T-helper 1 cell treated with Interleukin-12 subunit alpha and Interleukin-12 subunit beta and Interleukin-4 antibody, amounts not matched to agents 30 μg/mL and 1 μg/mL, for 36 hours (primary cell): ENCODE measurements around the gene HEXB.
"Not testable (repeated sequence)": the region's sequence is repeated elsewhere in the genome, so short reads cannot be mapped to it uniquely, and the experiment has no call there.

Experiments
- H3K27ac Mint-ChIP-seq: one replicate; pipeline ENCODE4 v1.8.0; 2021; ENCODE audit warnings: mild to moderate bottlenecking, mixed read lengths
- H3K27me3 Mint-ChIP-seq: one replicate; pipeline ENCODE4 v1.8.0; 2021; ENCODE audit warnings: low read depth, mixed read lengths
- H3K36me3 Mint-ChIP-seq: one replicate; pipeline ENCODE4 v1.8.0; 2021; ENCODE audit warnings: low read depth, mixed read lengths
- H3K4me1 Mint-ChIP-seq: one replicate; pipeline ENCODE4 v1.8.0; 2021; ENCODE audit warnings: low read depth, mixed read lengths
- H3K4me3 Mint-ChIP-seq: one replicate; pipeline ENCODE4 v1.8.0; 2021; ENCODE audit warnings: mild to moderate bottlenecking, moderate library complexity, mixed read lengths
- H3K9me3 Mint-ChIP-seq: one replicate; pipeline ENCODE4 v1.8.0; 2021; ENCODE audit warnings: mixed read lengths

The HEXB gene

DNA sequence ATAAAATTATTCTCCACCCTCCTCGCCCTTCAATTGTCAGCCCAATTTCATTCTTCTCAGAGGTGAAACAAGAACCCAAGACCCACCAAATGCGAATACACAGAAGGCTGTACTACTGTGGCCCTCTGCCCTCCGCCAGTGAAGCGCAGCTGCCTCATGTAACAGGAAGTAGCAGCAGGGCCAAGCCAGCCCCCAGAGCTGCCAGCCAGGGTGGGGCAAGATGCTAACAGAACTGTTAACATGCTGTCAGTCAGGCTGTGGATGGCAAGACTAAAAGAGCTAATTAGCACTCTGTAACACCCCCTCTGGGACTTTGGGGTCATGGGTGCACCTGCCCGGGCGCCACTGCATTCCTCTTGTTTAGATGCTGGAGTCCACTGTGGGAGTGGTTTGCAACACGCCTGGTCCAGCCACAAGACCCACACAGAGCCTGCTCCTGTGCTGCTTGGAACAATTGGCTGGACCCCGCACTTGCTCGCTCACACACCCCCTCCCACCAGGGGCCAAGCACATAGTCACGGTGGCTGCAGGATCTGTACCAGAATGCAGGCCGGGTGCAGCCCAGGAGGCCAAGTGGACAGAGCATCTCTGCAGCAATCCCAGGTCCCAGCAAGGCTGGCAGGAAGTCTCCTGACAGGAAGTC is 14.5 kb upstream of the HEXB start:
- Mint-ChIP-seq H3K4me3 (no peak overlapping the region), H3K4me1 (no peaks in the 10 kb centered on the region), H3K27ac (no peak overlapping the region), H3K27me3 (peaks cover 12% of the 10 kb centered on the region), H3K9me3 (no peaks in the 10 kb centered on the region), H3K36me3 (peaks cover 2% of the 10 kb centered on the region)

DNA sequence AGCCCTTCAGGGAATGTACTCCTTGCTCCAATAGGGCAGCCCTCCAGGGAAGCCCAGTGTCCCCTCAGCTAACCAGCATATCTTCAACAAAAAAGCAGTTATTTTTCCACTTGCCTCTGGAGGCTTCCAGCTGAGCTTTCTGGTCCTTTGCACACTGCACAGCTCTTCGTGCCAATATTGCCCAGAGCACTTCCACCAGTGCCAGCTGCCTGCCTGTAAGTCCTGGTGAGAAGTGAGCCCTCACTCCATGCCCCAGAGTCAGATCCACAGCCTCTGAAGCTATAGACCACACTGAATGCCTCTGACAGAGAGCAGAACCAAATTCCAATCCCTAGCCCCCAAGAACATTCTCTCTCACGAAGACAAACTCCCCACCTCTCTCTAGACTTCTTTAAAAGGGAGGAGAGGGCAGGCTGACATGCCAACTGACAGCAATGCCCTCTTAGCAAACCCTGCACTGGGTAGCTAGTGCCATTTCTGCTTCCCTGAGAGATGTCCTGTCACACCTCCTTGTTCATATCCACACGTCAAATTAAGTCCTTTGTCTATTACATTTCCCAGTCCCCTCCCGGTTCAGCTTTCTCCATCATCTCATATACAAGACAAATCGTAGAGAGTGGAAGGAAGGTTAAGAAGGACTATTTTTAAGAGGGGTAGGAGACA is 12.7 kb upstream of the HEXB start:
- H3K4me1 Mint-ChIP-seq = no peaks in the 10 kb centered on the region
- peaks cover 17% of the 10 kb centered on the region for H3K27me3 Mint-ChIP-seq
- H3K36me3 Mint-ChIP-seq = peaks cover 2% of the 10 kb centered on the region
- no peaks in the 10 kb centered on the region for H3K9me3 Mint-ChIP-seq
- H3K27ac Mint-ChIP-seq = no peak overlapping the region
- no peak overlapping the region for H3K4me3 Mint-ChIP-seq

DNA sequence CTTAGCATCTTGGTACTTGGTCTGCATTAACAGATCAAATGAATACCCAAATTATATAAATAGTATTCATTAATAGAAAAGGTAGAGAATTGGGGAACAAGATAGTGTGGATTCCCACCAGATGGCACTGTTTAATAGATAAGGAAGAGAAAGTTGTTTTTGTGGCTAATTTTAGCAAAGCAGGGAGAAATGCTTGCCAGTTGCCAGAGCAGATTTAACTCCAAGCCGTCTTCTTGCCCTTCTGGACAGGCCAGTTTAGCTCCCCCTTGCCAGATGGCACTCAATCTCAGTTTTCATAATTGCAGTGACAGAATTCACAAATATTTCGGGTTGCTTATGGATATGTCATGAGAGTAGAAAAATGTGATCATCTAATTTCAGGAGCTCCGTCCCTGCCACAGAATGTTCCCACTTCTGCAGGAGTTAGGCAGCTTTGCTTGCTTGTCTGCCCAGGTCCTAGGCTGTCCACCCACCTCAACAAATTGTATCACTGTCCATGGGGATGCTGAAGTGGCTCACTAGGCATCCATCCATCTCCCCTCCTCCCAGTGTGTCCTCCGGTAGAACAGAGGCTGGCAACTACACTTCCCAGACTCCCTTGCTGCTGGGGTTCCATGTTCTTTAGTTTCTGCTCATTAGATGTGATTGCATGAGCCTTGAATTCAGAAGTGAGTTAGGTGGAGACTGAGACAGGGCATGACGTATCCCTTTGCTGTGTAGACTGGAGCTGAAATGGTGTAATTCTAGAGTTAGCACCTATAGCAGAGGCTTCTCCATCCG is 11.8 kb upstream of the HEXB start:
- Mint-ChIP-seq H3K27me3 (peaks cover 20% of the 10 kb centered on the region), H3K36me3 (peaks cover 2% of the 10 kb centered on the region), H3K9me3 (no peaks in the 10 kb centered on the region), H3K27ac (no peak overlapping the region), H3K4me1 (no peaks in the 10 kb centered on the region), H3K4me3 (no peak overlapping the region)

DNA sequence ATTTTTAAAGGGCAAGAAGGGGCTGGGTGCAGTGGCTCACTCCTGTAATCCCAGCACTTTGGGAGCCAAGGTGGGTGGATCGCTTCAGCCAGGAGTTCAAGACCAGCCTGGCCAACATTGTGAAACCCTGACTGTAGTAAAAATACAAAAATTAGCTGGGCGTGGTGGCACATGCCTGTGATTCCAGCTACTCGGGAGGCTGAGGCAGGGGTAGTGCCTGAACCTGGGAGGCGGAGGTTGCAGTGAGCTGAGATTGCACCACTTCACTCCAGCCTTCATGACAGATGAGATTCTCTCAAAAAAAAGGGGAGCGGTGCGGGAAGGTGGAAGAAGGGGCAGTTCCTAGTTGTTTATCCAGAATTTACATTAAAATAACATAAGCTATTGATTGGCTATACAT is 8.6 kb upstream of the HEXB start:
- not testable (repeated sequence) for H3K9me3 Mint-ChIP-seq, H3K4me1 Mint-ChIP-seq, H3K4me3 Mint-ChIP-seq, H3K27ac Mint-ChIP-seq, H3K36me3 Mint-ChIP-seq
- H3K27me3 Mint-ChIP-seq = peaks cover 38% of the 10 kb centered on the region

DNA sequence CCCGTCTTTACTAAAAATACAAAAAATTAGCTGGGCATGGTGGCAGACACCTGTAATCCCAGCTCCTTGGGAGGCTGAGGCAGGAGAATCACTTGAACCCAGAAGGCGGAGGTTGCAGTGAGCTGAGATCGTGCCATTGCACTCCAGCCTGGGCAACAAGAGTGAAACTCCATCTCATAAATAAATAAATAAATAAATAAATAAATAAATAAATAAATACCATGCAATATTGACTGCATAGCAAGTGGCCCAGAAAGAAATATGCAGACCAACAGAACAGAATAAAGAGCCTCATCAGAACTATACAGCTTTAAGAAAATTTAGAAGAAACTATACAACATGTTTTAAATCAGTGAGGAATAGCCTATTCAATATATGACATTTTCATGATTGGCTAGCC is 6.9 kb upstream of the HEXB start:
- H3K4me1 Mint-ChIP-seq, H3K9me3 Mint-ChIP-seq, H3K36me3 Mint-ChIP-seq, H3K27ac Mint-ChIP-seq, H3K4me3 Mint-ChIP-seq: not testable (repeated sequence)
- peaks cover 51% of the 10 kb centered on the region for H3K27me3 Mint-ChIP-seq

DNA sequence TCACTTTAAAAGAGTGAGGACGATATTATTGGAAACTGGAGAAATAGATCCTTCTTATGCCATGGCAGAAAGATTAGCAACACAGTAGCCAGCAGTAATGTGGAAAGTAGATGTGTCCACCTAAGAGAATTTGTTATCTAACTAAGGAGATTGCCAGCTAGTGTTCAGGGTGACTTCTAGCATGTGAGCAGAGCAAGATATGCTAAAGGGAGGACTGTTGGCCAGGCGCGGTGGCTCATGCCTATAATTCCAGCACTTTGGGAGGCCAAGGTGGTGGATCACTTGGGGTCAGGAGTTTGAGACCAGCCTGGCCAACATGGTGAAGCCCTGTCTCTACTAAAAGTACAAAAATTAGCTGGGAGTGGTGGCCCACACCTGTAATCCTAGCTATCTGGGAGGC is 5.7 kb upstream of the HEXB start:
- not testable (repeated sequence) for H3K9me3 Mint-ChIP-seq, H3K4me1 Mint-ChIP-seq, H3K4me3 Mint-ChIP-seq, H3K27ac Mint-ChIP-seq, H3K36me3 Mint-ChIP-seq
- peaks cover 50% of the 10 kb centered on the region for H3K27me3 Mint-ChIP-seq

DNA sequence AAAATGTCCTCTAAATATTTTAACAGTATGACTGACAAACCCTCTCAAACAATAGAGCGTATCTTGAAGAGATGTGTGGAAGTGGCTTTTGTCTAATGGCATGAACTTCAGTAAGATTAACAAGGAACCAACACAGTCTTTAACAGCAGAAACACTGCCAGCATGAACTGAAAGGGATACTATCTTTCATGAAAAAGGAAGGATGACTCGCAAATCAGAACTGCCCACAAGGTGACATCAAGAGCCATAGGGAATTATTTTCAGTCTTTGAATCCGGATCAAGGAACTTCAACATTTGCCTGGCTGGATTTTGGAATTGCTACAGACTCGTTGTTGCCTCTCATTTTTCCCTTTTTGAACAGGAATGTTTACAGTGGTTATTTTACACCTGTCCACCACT is 5.1 kb upstream of the HEXB start:
- Mint-ChIP-seq H3K4me3 (no peak overlapping the region), H3K36me3 (no peaks in the 10 kb centered on the region), H3K27ac (no peak overlapping the region)

DNA sequence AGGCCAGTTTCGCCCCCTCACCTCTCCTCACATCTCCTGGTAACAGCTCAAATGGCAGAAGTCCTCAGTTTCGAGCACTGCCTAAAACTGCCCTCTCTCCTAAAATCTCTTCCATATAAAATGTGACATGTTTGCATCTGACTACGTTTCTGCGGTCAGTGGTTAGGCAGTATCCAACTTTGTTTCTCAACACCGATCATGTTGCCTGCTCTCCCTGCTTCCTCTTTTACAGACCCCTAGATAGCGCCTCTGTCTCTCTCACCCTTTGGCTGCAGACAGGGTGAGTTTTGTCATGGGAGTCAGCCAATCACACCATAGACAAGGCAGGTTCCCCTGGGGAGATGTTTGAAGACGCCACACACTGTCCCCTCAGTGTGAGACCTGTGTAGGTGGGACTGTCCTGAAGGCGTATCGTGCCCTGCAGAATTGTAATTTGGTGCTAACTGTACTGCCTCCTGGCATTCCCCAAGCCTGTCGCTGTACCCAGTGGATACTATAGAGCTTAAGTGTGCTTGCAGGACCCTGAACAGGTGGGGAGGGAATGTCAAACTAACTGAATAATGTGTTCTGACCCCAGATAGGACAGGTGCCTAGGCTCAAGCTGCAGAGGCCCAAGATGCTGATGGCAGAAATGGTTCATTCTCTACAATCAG is 1.1 kb downstream of the HEXB start:
- H3K4me3 Mint-ChIP-seq = peak overlapping the region; percentile 87
- peaks cover 19% of the 10 kb centered on the region for H3K27me3 Mint-ChIP-seq
- H3K27ac Mint-ChIP-seq = peak overlapping the region; percentile 56
- peaks cover 23% of the 10 kb centered on the region for H3K4me1 Mint-ChIP-seq
- no peaks in the 10 kb centered on the region for H3K9me3 Mint-ChIP-seq
- H3K36me3 Mint-ChIP-seq = peaks cover 15% of the 10 kb centered on the region

More for the DNA sequence above, 5.1 kb upstream of the HEXB start:
- Mint-ChIP-seq H3K9me3 (no peaks in the 10 kb centered on the region), H3K27me3 (peaks cover 47% of the 10 kb centered on the region), H3K4me1 (peaks cover 3% of the 10 kb centered on the region)

DNA sequence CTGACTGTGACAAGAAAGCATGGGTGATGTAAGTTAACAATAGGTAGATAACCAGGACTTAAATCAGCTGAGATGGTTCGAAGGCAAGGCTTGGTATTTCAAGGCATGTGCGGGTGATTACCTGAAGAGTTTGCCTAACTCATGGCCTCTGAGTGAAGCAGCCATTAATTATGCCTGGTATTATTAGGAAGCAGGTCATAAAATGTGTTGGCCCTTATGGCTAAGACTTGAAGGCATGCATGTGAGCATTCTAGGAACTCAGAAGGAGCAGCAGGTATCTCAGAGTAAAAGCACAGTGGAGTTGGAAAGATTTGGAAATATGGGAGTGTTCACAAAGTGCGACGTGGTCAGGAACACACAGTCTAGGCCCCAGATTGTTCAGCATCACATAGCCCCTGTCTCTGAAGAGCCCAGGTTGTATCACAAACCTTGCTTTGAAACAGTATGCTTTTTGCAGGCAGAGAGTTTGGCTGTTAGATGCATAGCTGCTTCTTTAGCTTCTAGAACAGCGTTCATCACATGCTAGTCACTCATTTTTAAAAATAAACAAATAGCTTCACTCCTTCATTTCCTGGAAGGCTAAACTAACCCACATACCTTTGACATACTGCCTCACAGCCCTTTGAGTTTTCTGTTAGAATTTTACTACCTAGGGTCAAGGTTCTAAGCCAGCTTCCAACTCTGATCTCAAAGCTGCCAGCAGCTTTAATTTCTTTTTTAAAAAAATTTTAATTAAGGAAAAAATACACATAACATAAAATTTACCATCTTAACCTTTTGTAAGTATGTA is 2.1 kb downstream of the HEXB start:
- Mint-ChIP-seq H3K9me3 (no peaks in the 10 kb centered on the region), H3K36me3 (peaks cover 19% of the 10 kb centered on the region), H3K27me3 (peaks cover 15% of the 10 kb centered on the region), H3K4me1 (peaks cover 23% of the 10 kb centered on the region), H3K27ac (no peak overlapping the region), H3K4me3 (peak overlapping the region; percentile 87)

DNA sequence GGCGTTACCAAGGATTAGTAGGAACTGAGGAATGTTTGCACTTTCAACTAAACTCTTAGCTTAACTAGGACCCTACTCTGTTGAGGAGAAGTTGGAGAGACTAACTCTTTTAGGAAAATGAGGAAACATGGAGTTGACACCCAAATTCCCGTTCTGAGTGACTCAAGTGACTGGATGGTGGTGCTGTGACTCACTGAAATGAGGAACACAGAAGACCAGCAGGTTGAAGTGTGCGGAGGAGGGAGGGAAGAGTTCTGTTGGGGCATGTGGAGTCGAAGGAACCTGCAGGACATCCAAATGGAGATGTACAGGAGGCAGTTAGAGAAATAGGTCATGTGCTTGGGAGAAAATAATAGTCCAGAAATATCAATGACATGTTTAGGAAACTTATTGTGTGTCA is 8.2 kb downstream of the HEXB start:
- H3K27me3 Mint-ChIP-seq = no peaks in the 10 kb centered on the region
- no peak overlapping the region for H3K27ac Mint-ChIP-seq
- peaks cover 29% of the 10 kb centered on the region for H3K36me3 Mint-ChIP-seq
- H3K9me3 Mint-ChIP-seq = no peaks in the 10 kb centered on the region
- peaks cover 5% of the 10 kb centered on the region for H3K4me1 Mint-ChIP-seq
- no peak overlapping the region for H3K4me3 Mint-ChIP-seq

DNA sequence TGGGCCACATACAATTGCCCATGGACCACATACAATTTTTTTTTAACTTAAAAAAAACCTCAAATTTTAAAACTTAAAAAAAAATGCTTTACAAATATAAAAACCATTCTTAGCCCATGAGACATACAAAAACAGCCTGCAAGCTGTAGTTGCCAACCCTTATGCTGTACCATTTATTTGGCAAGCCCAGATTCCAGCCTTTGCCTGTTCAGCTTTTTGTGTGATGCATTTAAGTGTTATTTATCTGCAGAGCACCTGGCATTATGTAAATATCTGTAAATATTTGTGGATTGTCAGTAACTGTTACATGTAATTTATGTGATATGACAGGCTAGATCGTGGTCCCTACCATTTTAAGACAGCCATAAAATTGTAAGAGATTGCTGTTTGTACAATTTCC is 32.6 kb downstream of the HEXB start:
- H3K27me3 Mint-ChIP-seq = no peaks in the 10 kb centered on the region
- H3K27ac Mint-ChIP-seq = no peak overlapping the region
- H3K9me3 Mint-ChIP-seq = no peaks in the 10 kb centered on the region
- H3K36me3 Mint-ChIP-seq = peaks cover 46% of the 10 kb centered on the region
- H3K4me3 Mint-ChIP-seq = no peak overlapping the region
- peaks cover 4% of the 10 kb centered on the region for H3K4me1 Mint-ChIP-seq

DNA sequence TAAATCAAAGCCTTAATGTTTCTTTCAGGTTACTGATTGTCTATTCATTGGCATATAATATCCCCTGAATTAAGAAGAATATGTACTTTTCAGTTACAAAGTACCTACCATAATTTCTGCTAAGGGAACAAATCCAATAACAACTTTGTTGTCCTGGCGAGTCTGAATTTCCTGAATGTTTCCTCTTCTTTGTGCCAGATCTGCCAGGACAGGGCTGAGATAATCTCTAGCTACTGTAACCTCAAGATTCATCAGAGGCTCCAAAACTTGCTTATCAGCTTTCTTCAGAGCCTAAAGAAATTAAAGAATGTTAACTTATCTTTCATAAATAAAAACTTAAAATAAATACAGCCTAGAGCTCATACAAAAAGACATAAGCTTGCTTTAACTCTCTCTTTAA is 37.2 kb downstream of the HEXB start:
- no peaks in the 10 kb centered on the region for H3K27me3 Mint-ChIP-seq
- no peak overlapping the region for H3K27ac Mint-ChIP-seq
- H3K4me1 Mint-ChIP-seq = peaks cover 4% of the 10 kb centered on the region
- H3K9me3 Mint-ChIP-seq = no peaks in the 10 kb centered on the region
- peaks cover 44% of the 10 kb centered on the region for H3K36me3 Mint-ChIP-seq
- no peak overlapping the region for H3K4me3 Mint-ChIP-seq

DNA sequence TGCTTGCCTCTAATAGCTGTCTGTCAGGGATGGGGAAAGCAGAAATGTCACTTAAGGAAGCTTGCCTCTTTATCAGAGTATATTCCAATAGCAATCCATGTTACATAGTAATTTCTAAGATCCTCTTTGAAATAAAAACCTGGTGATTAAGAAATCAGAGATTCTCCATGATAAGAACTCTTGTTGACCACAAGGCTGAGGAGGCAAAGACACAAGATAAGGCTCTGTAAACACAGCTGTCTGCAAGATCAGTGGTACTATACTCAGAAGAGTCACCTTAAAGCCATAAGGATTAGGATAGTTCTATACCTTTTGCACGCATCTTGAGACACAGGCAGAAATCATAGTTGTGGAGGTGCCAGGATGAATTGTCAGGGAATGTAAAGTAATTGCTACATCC is 40.3 kb downstream of the HEXB start:
- H3K27me3 Mint-ChIP-seq = no peaks in the 10 kb centered on the region
- H3K36me3 Mint-ChIP-seq = peaks cover 32% of the 10 kb centered on the region
- no peak overlapping the region for H3K27ac Mint-ChIP-seq
- no peaks in the 10 kb centered on the region for H3K9me3 Mint-ChIP-seq
- peaks cover 4% of the 10 kb centered on the region for H3K4me1 Mint-ChIP-seq
- H3K4me3 Mint-ChIP-seq = no peak overlapping the region

DNA sequence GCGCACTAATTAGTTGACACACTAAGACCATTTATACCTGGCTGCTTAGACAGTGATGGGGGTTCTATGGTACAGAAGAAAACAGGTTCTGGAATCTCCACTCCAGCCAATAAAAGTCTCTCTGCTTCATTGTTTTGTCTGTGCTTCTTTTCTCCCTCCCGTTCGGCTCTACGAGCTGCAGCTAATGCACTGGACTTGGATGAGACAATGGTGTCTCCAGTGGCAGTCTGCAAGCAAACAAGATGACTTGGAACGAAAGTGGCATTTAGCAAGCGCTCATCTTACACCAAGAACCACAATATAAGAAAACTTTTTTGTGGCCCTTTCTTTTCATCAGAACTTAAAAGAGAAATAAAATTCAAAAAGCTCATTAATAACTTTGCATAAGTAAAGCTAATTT is 51.7 kb downstream of the HEXB start:
- no peak overlapping the region for H3K27ac Mint-ChIP-seq
- H3K36me3 Mint-ChIP-seq = peaks cover 20% of the 10 kb centered on the region
- no peak overlapping the region for H3K4me3 Mint-ChIP-seq
- no peaks in the 10 kb centered on the region for H3K27me3 Mint-ChIP-seq
- no peaks in the 10 kb centered on the region for H3K9me3 Mint-ChIP-seq
- H3K4me1 Mint-ChIP-seq = no peaks in the 10 kb centered on the region
